SHP77 (cell line): ENCODE results near the gene UBE2J2.

Experiments
- DNase-seq, 2 experiments: peaks; one replicate each; lab custom pipeline; 2025; lab: John Stamatoyannopoulos, UW

UBE2J2 gene

GRCh38 chr1:1211541-1212441 is 61.9 kb downstream of the UBE2J2 start:
- no peak for DNase-seq

GRCh38 chr1:1210726-1211540 is 62.7 kb downstream of the UBE2J2 start:
- DNase-seq = no peak

DNA sequence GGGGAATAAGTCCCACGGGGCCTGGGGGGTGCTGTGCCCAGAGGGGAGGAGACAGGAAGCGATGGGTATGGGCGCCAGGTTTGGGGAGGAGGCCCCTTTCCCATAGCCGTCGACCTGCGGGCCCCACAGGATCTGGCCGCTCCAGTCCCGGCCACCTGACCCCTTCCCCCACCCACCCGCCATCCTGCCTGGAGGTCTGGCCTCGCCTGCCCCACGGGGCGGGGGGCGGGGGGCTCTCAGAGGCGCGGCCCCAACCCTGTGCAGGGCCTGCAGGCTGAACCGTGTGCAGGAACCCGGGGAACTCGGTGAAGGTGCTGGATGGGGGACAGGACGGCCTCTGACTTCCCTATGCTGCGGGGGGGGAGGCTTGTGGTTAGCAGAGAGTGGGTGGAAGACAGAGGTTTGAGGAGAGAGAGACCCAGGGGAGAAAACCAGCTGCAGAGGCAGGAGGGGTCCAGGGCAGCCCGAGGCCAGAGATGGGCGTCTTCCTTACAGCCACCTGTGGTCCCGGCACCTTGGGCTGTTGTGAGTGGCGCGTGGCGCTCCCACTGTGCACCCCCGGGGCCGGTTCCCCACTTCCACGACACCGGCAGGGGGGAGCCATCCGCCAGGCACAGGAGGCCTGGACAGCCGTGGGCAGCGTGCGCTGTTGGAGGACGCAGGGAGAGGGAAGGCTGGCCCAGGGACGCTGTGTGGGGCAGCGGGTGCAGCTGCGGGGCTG is 64.8 kb downstream of the UBE2J2 start:
- DNase-seq = no peak

GRCh38 chr1:1207571-1207892 is 66.1 kb downstream of the UBE2J2 start:
- DNase-seq = no peak

DNA sequence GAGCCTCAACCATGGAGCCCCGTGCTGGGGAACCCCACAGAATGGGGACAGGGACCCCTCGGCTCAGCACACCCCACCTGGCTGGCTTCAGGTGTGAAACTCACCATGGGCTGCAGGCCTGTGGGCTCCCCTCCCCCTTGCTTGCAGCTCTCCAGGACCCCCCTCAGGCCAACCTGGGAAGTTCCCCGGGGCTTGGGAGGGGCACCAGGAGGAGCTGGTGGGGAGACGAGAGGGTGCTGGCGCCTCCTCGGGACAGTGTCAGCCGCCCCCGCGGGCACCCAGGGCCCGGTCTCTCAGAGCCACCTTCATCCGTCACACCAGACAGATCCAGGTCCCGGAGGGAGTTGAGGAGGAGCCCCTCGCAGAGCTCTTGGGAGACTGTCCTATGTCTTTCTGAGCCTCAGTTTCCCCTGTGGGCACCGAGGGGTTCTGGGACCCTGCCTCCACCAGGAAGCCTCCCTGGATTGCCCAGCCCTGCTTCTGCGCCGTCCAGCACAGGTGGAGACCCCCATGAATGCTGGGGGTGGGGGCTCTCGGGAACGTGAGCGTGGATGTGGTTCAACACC is 66.6 kb downstream of the UBE2J2 start:
- no peak for DNase-seq

DNA sequence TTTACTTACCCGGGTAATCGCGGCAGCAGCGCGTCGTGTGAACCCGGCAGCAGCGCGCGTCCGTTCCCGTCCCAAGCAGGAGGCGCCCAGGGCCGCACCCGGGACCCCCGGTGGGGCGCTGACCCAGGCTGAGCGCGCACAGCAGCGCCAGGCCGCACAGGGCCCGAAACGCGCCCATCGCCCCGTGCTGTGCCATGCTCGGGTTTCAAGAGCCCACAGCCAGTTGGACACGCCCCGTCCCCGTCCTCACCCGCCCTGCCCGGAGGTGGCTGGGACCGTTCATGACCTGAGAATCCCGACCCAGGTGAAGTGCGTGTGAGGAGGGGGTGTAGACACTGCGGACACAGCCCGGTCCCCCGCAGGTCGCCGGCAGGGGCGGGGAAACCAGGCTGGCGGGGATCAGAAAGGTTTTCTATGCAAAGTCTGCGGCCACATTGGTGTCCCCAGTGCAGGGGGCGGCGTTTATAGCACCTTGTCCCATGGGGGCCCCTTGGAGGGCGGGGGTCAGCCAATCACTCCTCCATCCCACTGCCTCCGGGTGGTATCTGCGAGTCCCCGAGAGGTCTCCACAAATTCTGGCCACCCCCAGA is 67.2 kb downstream of the UBE2J2 start, which contains the start of gene TNFRSF18:
Gene TNFRSF18 (minus strand): TSS at position 217 of the 590 bp plus-strand sequence. CDS start 21 bp downstream, at position 196.
- no peak for DNase-seq

DNA sequence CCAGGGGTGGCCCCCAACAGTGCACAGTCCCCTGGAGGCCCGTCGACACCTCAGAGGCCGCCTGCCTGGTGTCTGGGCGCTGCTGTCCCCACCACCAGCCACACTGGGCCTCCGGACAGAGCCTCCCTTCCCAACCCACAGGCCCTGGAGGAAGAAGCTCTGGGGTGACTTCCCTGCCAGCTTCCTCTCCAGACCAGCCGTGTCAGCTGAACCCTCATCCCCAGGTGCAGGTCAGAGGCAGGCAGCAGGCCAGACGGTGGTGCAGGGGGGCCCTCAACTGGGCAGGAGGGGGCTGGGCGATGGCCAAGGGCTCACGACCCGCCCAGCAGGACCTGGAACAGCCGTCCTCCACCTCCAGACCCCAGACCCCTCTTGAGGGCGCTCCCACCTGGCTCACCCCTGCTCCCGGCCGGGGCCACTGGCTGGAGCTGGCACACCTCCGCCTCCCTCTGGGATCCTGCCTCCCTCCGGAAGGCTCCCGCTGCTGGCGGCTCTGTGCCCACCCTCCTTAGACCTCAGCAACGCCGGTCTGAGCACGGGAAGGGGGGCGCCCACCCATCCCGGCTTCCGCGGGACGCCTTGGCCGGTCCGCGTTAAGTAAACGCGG is 67.8 kb downstream of the UBE2J2 start:
- DNase-seq = no peak

GRCh38 chr1:1204998-1205768 is 68.5 kb downstream of the UBE2J2 start:
- DNase-seq = no peak

- no peak for DNase-seq
These were observed 69.2 kb downstream of the UBE2J2 start for GRCh38 chr1:1204425-1204920.
